ENCODE results near the gene ATOX1.

DNA sequence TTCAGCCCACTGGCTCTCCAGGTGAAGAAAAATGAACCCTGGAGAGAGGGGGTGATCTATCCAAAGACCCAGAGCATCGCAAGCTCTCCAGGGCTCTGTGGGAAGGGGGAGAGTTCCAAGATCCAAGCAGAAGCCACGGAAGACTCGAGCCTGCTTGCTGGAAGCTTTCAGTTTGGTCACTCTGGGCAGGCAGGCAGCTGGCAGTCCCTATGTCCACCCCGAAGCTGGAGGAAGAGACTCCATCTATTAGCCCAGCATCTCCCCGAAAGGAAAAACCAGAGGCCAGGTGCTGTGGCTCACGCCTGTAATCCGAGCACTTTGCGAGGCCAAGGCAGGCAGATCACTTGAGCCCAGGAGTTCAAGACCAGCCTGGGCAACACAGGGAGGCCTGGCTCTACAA is 61.0 kb downstream of the ATOX1 start:
- TF ChIP-seq POLR2AphosphoS5 (IDR thresholded peaks at IDR 0.05; ENCODE audit: low read depth, low read length) (no peak), REST (IDR thresholded peaks at IDR 0.05; ENCODE audit: insufficient read depth in 1 of 2, low read depth in 2 of 2, low read length in 2 of 2) (no peak), TAF1 (IDR thresholded peaks at IDR 0.05; ENCODE audit: borderline replicate concordance, insufficient read depth, low read length) (no peak), SIN3A (IDR thresholded peaks at IDR 0.05; ENCODE audit: borderline replicate concordance, insufficient read depth, low read length) (no peak)

Data from PFSK-1 (cell line).